Peyer's patch (tissue), 4 donors: Measurements from ENCODE around the gene ADRM1.

Source experiments
- POLR2A ChIP-seq, 2 donors: fragments of 450-650 bp; IDR thresholded peaks; one replicate each; pipeline ENCODE4 v1.5.1; 2017; ENCODE audit warnings: antibody characterized with exemption in 2 of 2, mild to moderate bottlenecking in 2 of 2, moderate library complexity in 2 of 2
- TF ChIP-seq, protein P1 (sequence below), 6 experiments: fragments of 450-650 bp in 4 of 6; fragments of 200-600 bp in 2 of 6; sonication (generic) in 1 of 6; IDR thresholded peaks; one replicate each; pipeline ENCODE4 v1.5.1; 2017 to 2019; ENCODE audit warnings: antibody characterized with exemption in 6 of 6, mild to moderate bottlenecking in 3 of 6, moderate library complexity in 1 of 6

- TF ChIP-seq POLR2A (IDR thresholded peaks at IDR 0.05) = peak; percentile 36 to 67
- TF ChIP-seq, protein P1, sequence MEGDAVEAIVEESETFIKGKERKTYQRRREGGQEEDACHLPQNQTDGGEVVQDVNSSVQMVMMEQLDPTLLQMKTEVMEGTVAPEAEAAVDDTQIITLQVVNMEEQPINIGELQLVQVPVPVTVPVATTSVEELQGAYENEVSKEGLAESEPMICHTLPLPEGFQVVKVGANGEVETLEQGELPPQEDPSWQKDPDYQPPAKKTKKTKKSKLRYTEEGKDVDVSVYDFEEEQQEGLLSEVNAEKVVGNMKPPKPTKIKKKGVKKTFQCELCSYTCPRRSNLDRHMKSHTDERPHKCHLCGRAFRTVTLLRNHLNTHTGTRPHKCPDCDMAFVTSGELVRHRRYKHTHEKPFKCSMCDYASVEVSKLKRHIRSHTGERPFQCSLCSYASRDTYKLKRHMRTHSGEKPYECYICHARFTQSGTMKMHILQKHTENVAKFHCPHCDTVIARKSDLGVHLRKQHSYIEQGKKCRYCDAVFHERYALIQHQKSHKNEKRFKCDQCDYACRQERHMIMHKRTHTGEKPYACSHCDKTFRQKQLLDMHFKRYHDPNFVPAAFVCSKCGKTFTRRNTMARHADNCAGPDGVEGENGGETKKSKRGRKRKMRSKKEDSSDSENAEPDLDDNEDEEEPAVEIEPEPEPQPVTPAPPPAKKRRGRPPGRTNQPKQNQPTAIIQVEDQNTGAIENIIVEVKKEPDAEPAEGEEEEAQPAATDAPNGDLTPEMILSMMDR (IDR thresholded peaks at IDR 0.05) = peak; percentile 82 to 99 (median 96)
Measured at GRCh38 chr20:62301773-62302340, 940 bp upstream of the ADRM1 start.
